GM12873 (cell line): Measurements from ENCODE around the gene METRN.

ENCODE experiments used
- TF ChIP-seq, protein P1 (sequence below): IDR thresholded peaks from 2 replicates; pipeline ENCODE4 v1.5.1; 2012; ENCODE audit warnings: low read depth, mild to moderate bottlenecking, moderate library complexity, low read length, control low read depth; ENCODE audit not compliant: insufficient read depth; ENCODE audit errors: missing control alignments

METRN gene

DNA sequence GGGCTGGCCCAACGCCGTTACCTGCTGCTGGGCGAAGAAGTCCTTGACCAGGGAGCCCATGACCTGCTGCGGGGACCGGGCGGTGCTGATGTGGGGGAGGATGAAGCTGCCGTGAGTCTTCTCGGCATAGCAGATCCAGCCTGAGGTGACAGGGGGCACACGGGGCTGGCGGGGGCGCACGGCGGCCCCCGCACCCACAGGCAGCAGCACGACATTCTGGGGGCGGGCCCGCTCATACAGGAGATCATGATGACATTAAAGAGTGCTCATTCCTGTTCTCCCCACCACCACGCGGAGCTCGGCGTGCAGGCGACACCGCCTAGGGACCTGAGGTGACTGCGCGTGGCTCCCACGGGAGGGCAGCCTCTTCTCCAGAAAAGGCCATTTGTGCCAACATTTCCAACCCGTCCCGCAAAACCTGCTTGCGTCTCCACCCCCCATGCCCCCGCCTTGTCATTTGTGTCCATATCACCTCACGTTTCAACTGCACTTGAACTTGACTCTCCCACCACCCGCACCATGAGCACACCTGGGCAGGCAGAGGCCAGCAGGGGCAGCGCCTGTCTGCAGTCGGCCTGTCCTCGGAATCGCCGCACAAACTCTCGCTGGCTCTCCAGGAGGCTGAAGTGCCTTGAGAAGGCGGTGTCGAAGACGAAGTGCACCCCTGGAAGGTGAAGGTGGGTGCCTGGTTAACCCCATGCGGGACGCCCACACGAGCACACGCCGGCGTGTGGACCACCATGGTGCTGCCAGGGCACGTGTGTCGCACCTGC lies 19.5 kb downstream of the METRN start:
- TF ChIP-seq, protein P1, sequence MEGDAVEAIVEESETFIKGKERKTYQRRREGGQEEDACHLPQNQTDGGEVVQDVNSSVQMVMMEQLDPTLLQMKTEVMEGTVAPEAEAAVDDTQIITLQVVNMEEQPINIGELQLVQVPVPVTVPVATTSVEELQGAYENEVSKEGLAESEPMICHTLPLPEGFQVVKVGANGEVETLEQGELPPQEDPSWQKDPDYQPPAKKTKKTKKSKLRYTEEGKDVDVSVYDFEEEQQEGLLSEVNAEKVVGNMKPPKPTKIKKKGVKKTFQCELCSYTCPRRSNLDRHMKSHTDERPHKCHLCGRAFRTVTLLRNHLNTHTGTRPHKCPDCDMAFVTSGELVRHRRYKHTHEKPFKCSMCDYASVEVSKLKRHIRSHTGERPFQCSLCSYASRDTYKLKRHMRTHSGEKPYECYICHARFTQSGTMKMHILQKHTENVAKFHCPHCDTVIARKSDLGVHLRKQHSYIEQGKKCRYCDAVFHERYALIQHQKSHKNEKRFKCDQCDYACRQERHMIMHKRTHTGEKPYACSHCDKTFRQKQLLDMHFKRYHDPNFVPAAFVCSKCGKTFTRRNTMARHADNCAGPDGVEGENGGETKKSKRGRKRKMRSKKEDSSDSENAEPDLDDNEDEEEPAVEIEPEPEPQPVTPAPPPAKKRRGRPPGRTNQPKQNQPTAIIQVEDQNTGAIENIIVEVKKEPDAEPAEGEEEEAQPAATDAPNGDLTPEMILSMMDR = no peak

DNA sequence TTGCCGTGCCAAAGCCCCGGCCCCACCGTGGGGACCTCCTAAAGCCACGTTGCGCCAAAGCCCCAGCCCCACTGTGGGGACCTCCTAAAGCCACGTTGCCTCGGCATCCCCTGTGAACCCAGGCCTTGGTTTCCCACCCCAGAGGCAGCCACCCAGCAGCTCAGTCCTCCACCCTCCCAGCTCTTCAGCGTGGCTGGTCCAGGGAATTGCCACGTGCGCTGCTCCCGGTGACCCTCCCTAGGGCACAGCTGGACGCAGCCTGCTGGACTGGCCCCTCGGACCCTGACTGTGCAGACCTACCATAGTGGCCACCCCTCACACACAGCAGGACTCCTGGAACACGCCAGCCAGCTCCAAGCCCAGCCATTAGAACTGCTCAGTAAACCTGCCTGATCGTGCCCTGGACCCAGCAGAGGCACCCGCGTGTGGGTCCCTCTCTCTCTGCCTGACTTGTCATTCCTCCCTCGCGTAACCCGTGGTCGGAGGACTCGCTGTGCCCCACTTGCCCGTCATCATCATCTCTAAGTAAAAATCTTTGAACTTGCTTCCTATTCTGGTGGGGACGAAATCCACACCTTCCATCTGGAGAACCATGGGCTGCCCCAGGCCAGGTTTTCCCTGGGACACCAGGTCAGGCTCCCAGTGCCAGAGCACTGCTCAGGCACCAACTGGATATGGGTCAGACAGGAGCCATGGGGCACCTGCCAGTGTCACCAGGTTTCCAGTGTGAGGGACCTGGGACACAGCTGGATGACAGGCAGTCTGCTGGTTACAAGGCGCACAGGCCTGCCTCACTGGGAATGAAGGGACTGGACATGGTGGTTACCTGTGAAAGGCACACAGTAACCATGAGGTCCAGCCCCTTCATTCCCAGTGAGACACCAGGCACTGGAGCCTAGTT lies 20.3 kb downstream of the METRN start:
- TF ChIP-seq, protein P1 = no peak

DNA sequence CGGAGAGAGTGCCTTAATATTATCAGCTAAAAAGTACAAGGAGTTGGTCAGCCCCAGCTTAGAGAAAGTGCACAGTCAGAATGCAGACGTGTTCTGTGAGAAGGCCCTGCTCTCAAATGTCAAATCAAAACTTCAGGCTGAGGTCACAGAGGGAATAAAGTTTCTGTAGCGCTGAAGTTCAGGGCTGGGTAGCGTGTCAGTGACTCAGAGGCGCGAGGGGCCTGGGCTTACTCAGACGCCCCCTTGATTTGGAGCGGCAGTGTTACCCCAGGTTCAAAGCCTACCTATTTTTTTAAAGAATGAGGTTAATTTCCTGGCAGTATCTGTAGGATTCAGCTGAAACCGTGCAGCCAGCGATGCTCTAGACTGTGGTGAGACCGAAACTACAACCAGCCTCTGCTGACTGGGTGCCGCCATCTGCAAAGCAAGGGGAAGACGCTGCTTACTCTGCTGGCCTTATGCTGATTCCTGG lies 21.1 kb downstream of the METRN start:
- TF ChIP-seq, protein P1 = peak; percentile 11

DNA sequence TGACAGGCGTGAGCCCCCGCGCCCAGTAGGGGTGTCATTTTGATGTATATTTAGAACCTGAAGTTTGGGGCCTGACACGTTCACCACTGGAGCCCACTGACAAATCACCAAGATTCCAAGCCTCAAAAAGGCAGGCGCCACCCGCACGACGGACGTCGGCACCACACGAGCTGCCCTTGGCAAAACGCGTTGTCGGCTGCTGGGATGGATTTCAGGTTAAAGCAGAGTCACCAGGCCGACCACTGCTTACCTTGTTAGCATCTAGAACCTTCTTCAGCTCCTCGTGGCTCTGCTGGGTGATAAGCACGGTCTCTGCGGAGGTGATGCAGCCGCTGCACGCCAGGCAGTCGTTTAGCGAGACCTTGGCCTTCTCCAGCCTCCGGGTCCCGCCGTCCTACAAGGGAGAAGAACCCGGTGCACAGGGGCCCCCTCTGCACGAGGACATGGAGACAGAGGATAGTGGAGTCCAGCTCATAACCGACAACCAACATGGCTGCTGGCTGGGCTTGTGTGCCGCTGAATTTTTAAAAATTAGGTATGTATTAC lies 22.1 kb downstream of the METRN start:
- TF ChIP-seq, protein P1 = no peak

DNA sequence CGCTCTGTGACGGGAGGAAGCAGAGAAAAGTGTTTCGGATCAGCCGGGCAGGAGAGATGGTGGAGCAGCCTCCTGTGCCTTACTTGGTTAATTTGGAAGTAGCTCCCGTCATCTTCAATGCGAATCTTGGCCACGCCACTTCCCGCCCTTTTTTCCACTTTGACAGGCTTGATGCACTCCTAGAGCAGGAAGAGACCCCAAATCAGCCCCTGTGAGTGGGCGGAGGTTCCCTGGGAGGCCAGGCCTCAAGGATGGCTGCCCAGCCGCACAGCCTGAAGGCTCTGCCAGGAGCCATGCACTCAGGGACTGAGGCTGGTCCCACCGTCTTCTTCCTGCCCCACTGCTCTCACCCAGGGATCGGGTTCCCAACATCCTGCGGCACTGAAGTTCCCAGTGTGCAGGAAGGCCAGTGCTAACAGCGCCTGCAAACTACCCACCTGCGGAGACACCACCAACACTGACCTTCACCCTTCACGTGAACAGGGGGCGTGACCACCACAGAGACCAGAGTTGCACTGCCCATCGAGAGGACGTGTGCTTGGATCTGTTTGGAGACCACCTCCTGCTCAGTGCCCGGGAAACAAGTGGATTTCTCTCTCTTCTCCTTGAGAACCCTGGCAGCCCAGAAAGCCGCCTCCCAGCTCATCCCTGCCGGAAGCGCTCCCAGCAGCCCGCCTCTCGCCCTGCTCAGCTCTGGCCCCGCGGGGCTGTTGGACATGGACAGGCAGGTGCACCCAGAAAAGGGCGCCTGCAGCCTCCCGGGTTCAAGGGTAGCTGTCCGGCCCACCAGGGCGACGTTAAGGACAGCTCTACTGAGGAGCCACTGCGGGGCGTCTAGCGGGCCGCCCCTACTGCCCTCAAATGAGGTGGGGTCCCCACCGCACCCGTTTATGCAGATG lies 24.9 kb downstream of the METRN start:
- TF ChIP-seq, protein P1 = no peak

DNA sequence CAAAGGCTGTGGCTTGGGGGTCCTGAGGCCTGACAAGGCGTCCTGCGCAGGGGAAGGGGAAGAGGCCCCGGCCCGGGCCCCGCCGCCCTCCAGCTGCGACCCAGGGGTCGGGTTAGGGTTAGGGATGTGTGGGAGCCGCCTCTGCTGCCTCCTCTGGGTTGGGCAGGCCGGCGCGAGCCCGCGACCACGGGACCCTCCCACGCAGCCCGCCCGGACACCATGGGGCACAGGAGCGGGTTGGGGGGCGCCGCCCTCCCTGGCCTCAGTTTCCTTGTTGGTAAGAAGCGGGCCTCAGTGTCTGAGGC lies 25.5 kb downstream of the METRN start:
- TF ChIP-seq, protein P1 = no peak
